Endothelial cell (in vitro differentiated cells): Measurements from ENCODE around the gene MAP1A. TPM values are rescaled to one million over a fixed set of nuclear protein-coding genes. Genes with fewer than 3 reads are reported as not detected.
A peak's percentile ranks its signal among the peaks of the same experiment; 100 is the strongest.

Experiments
- DNase-seq: peaks from one replicate; pipeline ENCODE4 v3.0.0; 2021; ENCODE audit warnings: low spot score
- H3K27ac Mint-ChIP-seq: one replicate; pipeline ENCODE4 v1.8.0; 2021; ENCODE audit warnings: mixed read lengths, inconsistent platforms; ENCODE audit not compliant: unreplicated experiment
- H3K27me3 Mint-ChIP-seq: one replicate; pipeline ENCODE4 v1.8.0; 2021; ENCODE audit warnings: mild to moderate bottlenecking, moderate library complexity, mixed read lengths, inconsistent platforms; ENCODE audit not compliant: unreplicated experiment
- H3K36me3 Mint-ChIP-seq: one replicate; pipeline ENCODE4 v1.8.0; 2021; ENCODE audit warnings: mild to moderate bottlenecking, low read depth, mixed read lengths, inconsistent platforms; ENCODE audit not compliant: unreplicated experiment
- H3K4me1 Mint-ChIP-seq: one replicate; pipeline ENCODE4 v1.8.0; 2021; ENCODE audit warnings: mild to moderate bottlenecking, mixed read lengths, inconsistent platforms; ENCODE audit not compliant: unreplicated experiment
- H3K4me3 Mint-ChIP-seq: one replicate; pipeline ENCODE4 v1.8.0; 2021; ENCODE audit warnings: mild to moderate bottlenecking, mixed read lengths, inconsistent platforms; ENCODE audit not compliant: unreplicated experiment
- H3K9me3 Mint-ChIP-seq: one replicate; pipeline ENCODE4 v1.8.0; 2021; ENCODE audit warnings: mixed read lengths, inconsistent platforms; ENCODE audit not compliant: unreplicated experiment
- total RNA-seq: library from RNA; stranded (reverse); fragmentation: NEBNext Ultra II Directional; extraction: Animal tissue kit (Norgen Biotek cat#: 25700); gene quantifications from one replicate; pipeline ENCODE4 v1.2.1, GENCODE V29; 2021; ENCODE audit not compliant: unreplicated experiment
- TF ChIP-seq, protein P1 (sequence below): fragments of 200-600 bp; sonication (generic); IDR thresholded peaks from one replicate; pipeline ENCODE4 v1.5.0; 2021; ENCODE audit warnings: antibody characterized with exemption; ENCODE audit not compliant: unreplicated experiment

Gene MAP1A
- total RNA-seq, 1 donor from 2014 or later = 1.8 TPM

- Mint-ChIP-seq H3K4me3 (no peak overlapping the region), H3K36me3 (peaks cover 32% of the 10 kb centered on the region), H3K4me1 (no peaks in the 10 kb centered on the region), H3K27me3 (peaks cover 2% of the 10 kb centered on the region), H3K9me3 (no peaks in the 10 kb centered on the region), H3K27ac (no peak overlapping the region)
- TF ChIP-seq, protein P1, sequence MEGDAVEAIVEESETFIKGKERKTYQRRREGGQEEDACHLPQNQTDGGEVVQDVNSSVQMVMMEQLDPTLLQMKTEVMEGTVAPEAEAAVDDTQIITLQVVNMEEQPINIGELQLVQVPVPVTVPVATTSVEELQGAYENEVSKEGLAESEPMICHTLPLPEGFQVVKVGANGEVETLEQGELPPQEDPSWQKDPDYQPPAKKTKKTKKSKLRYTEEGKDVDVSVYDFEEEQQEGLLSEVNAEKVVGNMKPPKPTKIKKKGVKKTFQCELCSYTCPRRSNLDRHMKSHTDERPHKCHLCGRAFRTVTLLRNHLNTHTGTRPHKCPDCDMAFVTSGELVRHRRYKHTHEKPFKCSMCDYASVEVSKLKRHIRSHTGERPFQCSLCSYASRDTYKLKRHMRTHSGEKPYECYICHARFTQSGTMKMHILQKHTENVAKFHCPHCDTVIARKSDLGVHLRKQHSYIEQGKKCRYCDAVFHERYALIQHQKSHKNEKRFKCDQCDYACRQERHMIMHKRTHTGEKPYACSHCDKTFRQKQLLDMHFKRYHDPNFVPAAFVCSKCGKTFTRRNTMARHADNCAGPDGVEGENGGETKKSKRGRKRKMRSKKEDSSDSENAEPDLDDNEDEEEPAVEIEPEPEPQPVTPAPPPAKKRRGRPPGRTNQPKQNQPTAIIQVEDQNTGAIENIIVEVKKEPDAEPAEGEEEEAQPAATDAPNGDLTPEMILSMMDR = no peak
- DNase-seq = no peak
Measured at GRCh38 chr15:43483297-43484128, 33.9 kb upstream of the MAP1A start.

DNA sequence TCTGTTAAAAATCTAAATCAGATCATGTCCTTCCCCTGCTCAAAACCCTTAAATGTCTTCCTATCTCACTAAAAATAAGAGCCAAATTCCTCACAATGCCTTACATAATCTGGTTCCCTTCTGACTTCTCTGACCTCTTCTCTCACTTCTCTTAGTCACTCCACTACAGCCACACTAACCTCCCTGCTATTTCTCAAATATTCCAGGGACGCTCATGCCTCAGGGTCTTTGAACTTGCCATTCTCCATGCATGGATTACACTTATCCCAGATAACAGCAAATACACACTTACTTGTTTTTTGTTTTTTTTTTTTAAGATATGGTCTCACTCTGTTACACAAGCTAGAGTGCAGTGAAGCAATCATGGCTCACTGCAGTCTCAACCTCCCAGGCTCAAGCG is 33.0 kb upstream of the MAP1A start:
- Mint-ChIP-seq H3K27ac (no peak overlapping the region), H3K27me3 (peaks cover 2% of the 10 kb centered on the region), H3K36me3 (peaks cover 28% of the 10 kb centered on the region), H3K4me1 (peaks cover 5% of the 10 kb centered on the region), H3K9me3 (no peaks in the 10 kb centered on the region), H3K4me3 (no peak overlapping the region)
- TF ChIP-seq, protein P1 = no peak
- DNase-seq = no peak

DNA sequence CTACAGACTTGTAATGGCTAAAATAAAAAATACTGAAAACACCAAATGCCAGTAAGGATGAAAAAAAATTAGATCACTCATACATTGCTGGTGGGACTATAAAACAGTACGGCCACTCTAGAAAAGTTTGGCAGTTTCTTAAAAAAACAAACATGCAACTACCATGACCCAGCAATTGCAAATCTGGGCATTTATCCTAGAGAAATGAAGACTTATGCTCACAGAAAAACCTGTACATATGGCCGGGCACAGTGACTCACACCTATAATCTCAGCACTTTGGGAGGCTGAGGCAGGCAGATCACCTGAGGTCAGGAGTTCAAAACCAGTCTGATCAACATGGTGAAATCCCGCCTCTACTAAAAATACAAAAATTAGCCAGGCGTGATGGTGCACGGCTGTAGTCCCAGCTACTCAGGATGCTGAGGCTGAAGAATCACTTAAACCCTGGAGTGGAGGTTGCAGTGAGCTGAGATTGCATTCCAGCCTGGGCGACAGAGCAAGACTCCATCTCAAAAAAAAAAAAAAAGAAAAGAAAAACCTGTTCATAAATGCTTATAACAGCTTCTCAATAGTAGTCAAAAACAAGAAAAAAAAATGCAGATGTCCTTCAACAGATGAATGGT is 30.0 kb upstream of the MAP1A start:
- Mint-ChIP-seq H3K27me3 (peaks cover 2% of the 10 kb centered on the region), H3K36me3 (peaks cover 30% of the 10 kb centered on the region), H3K27ac (no peak overlapping the region), H3K9me3 (no peaks in the 10 kb centered on the region), H3K4me3 (no peak overlapping the region), H3K4me1 (peaks cover 16% of the 10 kb centered on the region)
- TF ChIP-seq, protein P1 = no peak
- DNase-seq = no peak

- Mint-ChIP-seq H3K4me3 (no peak overlapping the region), H3K4me1 (peaks cover 16% of the 10 kb centered on the region), H3K27ac (peak overlapping the region; percentile 9), H3K27me3 (peaks cover 2% of the 10 kb centered on the region), H3K36me3 (peaks cover 30% of the 10 kb centered on the region), H3K9me3 (peaks cover 3% of the 10 kb centered on the region)
- TF ChIP-seq, protein P1 = no peak
- DNase-seq = no peak
Measured at GRCh38 chr15:43488790-43489189, 28.6 kb upstream of the MAP1A start.

GRCh38 chr15:43489191-43489590 is 28.2 kb upstream of the MAP1A start:
- H3K4me3 Mint-ChIP-seq = no peak overlapping the region

More at GRCh38 chr15:43489191-43489590, 28.2 kb upstream of the MAP1A start:
- TF ChIP-seq, protein P1 = no peak
- Mint-ChIP-seq H3K4me1 (peaks cover 16% of the 10 kb centered on the region), H3K27me3 (peaks cover 2% of the 10 kb centered on the region), H3K27ac (peak overlapping the region; percentile 9), H3K36me3 (peaks cover 28% of the 10 kb centered on the region), H3K9me3 (peaks cover 3% of the 10 kb centered on the region)
- no peak for DNase-seq
